Activated naive CD8-positive, alpha-beta T cell treated with anti-CD3 and anti-CD28 coated beads, Interleukin-2, amount 50 U/mL, for 16 hours (primary cell): ENCODE measurements around the gene ARMC12.

Experiments
- DNase-seq: peaks from one replicate; pipeline ENCODE4 v3.0.0-alpha.2; 2020; ENCODE audit warnings: low read depth, low spot score

Gene ARMC12

GRCh38 chr6:35775031-35775430, 38.2 kb downstream of the ARMC12 start:
- DNase-seq: no peak

GRCh38 chr6:35776364-35777215, 39.8 kb downstream of the ARMC12 start, which contains the start of gene CLPSL2:
Gene CLPSL2, plus strand, starts transcription at chr6:35776598. Its CDS starts 21 bp downstream, at chr6:35776619.
- no peak for DNase-seq

GRCh38 chr6:35777356-35778102, 40.7 kb downstream of the ARMC12 start:
- no peak for DNase-seq

- no peak for DNase-seq
Observed at GRCh38 chr6:35778437-35778836, 41.6 kb downstream of the ARMC12 start.

- DNase-seq: no peak
Observed at GRCh38 chr6:35780719-35781118, 43.9 kb downstream of the ARMC12 start, which contains the start of gene CLPSL1. Gene CLPSL1, plus strand, starts transcription at chr6:35781019. Its CDS starts 92 bp downstream, at chr6:35781111.

- DNase-seq: no peak
Observed at GRCh38 chr6:35781290-35781689, 44.5 kb downstream of the ARMC12 start.

GRCh38 chr6:35782424-35782823, 45.6 kb downstream of the ARMC12 start:
- no peak for DNase-seq

GRCh38 chr6:35784200-35784599, 47.4 kb downstream of the ARMC12 start:
- DNase-seq: no peak

- no peak for DNase-seq
Observed at GRCh38 chr6:35786272-35786671, 49.4 kb downstream of the ARMC12 start.

GRCh38 chr6:35786810-35787209, 50.0 kb downstream of the ARMC12 start:
- DNase-seq: no peak

- no peak for DNase-seq
Observed at GRCh38 chr6:35787266-35788218, 50.7 kb downstream of the ARMC12 start.

- DNase-seq: no peak
Observed at GRCh38 chr6:35788423-35788982, 51.7 kb downstream of the ARMC12 start.

- no peak for DNase-seq
Observed at GRCh38 chr6:35790683-35791082, 53.9 kb downstream of the ARMC12 start.

- DNase-seq: no peak
Observed at GRCh38 chr6:35794536-35795452, 58.0 kb downstream of the ARMC12 start.

- DNase-seq: no peak
Observed at GRCh38 chr6:35795453-35796071, 58.7 kb downstream of the ARMC12 start.

GRCh38 chr6:35796236-35796635, 59.4 kb downstream of the ARMC12 start:
- DNase-seq: no peak

- no peak for DNase-seq
Observed at GRCh38 chr6:35797837-35798526, 61.1 kb downstream of the ARMC12 start.
